ENCODE results near the gene MAP7D1.

The MAP7D1 gene

DNA sequence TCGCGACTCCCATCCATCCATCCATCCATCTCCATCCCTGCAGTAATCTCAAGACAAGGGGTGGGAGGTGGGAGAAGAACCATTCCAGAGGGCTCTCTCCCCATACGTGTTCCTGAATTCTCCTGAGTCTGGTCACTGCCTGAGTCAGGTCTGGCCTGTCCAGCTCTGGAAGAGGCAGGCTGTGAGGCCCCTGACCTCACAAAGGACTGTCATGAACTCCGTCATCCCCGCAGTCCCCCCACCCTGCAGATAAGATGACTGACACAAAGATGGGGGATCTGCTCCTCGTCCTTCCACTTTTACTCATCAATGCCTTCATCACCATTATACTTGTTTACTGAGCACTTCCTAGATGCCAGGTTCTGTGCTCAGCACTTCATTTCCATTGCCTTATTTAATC is 1.6 kb upstream of the MAP7D1 start:
- no peak for TF ChIP-seq CTCF (IDR thresholded peaks at IDR 0.05)
- DNase-seq: no peak
- no peaks in the 10 kb centered on the region for H3K27me3 ChIP-seq
- H3K9me3 ChIP-seq: no peaks in the 10 kb centered on the region
- intact Hi-C loops (cut with DNase I; ENCODE audit: low total_unique reads): loop anchor here (5.0 kb wide), 1 partner anchor 33 kb away; no protein-coding TSS in a partner anchor
- H3K36me3 ChIP-seq: no peaks in the 10 kb centered on the region
- peak overlapping the region; percentile 99 to 100 for H3K27ac ChIP-seq
- no peak overlapping the region for H3K4me3 ChIP-seq
- H3K4me1 ChIP-seq: peaks cover 4 to 69% (median 53%) of the 10 kb centered on the region in 4 donors

GRCh38 chr1:36154765-36155407 is 1.1 kb upstream of the MAP7D1 start:
- H3K27ac ChIP-seq: peak overlapping the region; percentile 99 to 100
- H3K4me3 ChIP-seq: peak overlapping the region; percentile 99 to 100
- no peaks in the 10 kb centered on the region for H3K36me3 ChIP-seq
- no peaks in the 10 kb centered on the region for H3K27me3 ChIP-seq
- intact Hi-C loops (cut with DNase I; ENCODE audit: low total_unique reads): loop anchor here (5.0 kb wide), 2 partner anchors 32 to 132 kb away; no protein-coding TSS in a partner anchor
- peaks cover 4 to 72% (median 57%) of the 10 kb centered on the region in 4 donors for H3K4me1 ChIP-seq
- H3K9me3 ChIP-seq: no peaks in the 10 kb centered on the region
- DNase-seq: peak; percentile 42 to 85
- TF ChIP-seq CTCF (IDR thresholded peaks at IDR 0.05): no peak

GRCh38 chr1:36156329-36157114 is 562 bp downstream of the MAP7D1 start:
- peak; percentile 68 to 85 for DNase-seq
- Histone ChIP-seq H3K9me3 (no peaks in the 10 kb centered on the region), H3K36me3 (no peaks in the 10 kb centered on the region), H3K4me1 (peaks cover 4 to 73% (median 58%) of the 10 kb centered on the region in 4 donors), H3K4me3 (peak overlapping the region; percentile 99 to 100), H3K27ac (peak overlapping the region; percentile 99 to 100), H3K27me3 (no peaks in the 10 kb centered on the region)
- intact Hi-C loops (cut with DNase I; ENCODE audit: low total_unique reads): loop anchor here (5.0 kb wide), 1 partner anchor 131 kb away; no protein-coding TSS in a partner anchor
- TF ChIP-seq CTCF (IDR thresholded peaks at IDR 0.05): no peak

DNA sequence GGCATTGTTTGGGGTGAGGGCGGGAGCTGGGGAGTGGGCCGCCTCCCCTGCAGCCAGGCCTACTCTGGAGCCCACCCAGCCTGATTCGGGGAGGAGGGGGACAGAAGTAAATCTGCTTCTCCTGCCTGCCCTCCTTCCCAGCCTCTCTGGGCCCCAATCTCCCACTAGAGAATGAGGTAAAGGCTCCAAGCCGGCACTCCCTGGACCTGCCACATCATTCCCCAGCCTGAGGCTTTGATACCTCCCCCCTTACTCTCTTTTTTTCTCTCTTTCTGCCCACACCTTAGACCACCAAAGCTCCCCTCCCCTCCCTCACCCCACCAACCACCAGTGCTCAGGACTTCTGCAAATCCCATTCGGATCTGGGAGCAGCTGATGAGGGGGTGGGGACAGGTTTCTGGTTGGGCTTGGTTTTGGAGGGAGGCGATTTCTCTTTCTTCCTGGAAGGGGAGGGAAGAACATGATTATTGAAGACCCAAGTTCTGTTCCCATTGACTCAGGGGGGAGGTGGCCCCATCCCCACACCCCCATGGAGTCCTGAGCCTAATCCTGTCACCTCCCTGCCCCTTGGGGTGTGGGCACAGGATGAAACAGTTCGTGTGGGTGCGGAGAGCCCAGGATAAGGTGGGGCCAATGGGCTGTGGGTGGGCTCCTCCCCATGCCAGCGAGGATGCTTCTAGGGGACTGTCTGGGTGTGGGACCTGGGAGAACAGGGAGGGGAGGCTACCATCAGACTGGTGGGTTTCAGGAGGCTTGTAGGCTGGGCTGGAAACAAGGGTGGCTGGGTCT is 1.3 kb downstream of the MAP7D1 start:
- Histone ChIP-seq H3K27ac (peak overlapping the region; percentile 99 to 100), H3K4me1 (peaks cover 4 to 73% (median 59%) of the 10 kb centered on the region in 4 donors), H3K4me3 (peak overlapping the region; percentile 99 to 100), H3K36me3 (no peaks in the 10 kb centered on the region), H3K9me3 (no peaks in the 10 kb centered on the region), H3K27me3 (no peaks in the 10 kb centered on the region)
- peak; percentile 62 to 77 for DNase-seq
- TF ChIP-seq CTCF (IDR thresholded peaks at IDR 0.05): no peak
- intact Hi-C loops (cut with DNase I; ENCODE audit: low total_unique reads): loop anchor here (5.0 kb wide), 1 partner anchor 130 kb away; no protein-coding TSS in a partner anchor

Data from tibial artery (tissue), 4 donors.